Sigmoid colon (tissue), 7 donors: Measurements from ENCODE around the gene RNF6. TPM values are rescaled to one million over a fixed set of nuclear protein-coding genes. Genes with fewer than 3 reads are reported as not detected.

Experiments used
- DNase-seq: peaks from one replicate; pipeline ENCODE4 v3.0.0-alpha.2; 2019
- H3K27ac ChIP-seq, 4 donors: fragments of 200-600 bp; sonication (generic); one replicate each; pipeline ENCODE4 v1.5.1; 2016 to 2019; ENCODE audit warnings: mild to moderate bottlenecking in 1 of 4
- H3K27me3 ChIP-seq, 3 donors: fragments of 200-600 bp; sonication (generic); one replicate each; pipeline ENCODE4 v1.5.1; 2019; ENCODE audit warnings: mild to moderate bottlenecking in 1 of 3
- H3K36me3 ChIP-seq, 4 donors: fragments of 200-600 bp; sonication (generic); one replicate each; pipeline ENCODE4 v1.5.1; 2016 to 2019
- H3K4me1 ChIP-seq, 4 donors: fragments of 200-600 bp; sonication (generic); one replicate each; pipeline ENCODE4 v1.5.1; 2017 to 2019
- H3K4me3 ChIP-seq, 4 donors: fragments of 200-600 bp; sonication (generic); one replicate each; pipeline ENCODE4 v1.5.1; 2017 to 2019; ENCODE audit warnings: mild to moderate bottlenecking in 2 of 4, moderate library complexity in 1 of 4
- H3K9me3 ChIP-seq, 4 donors: fragments of 200-600 bp in 3 of 4; sonication (generic) in 3 of 4; one replicate each; pipeline versions ENCODE4 v1.5.1 to v1.6.1; 2013 to 2019
- CTCF ChIP-seq, 4 experiments: fragments of 450-650 bp in 3 of 4; fragments of 200-600 bp in 1 of 4; IDR thresholded peaks; one replicate each; pipeline ENCODE4 v1.5.1; 2016 to 2019; ENCODE audit warnings: antibody characterized with exemption in 4 of 4, mild to moderate bottlenecking in 3 of 4, moderate library complexity in 2 of 4
- EP300 ChIP-seq, 4 donors: sonication (generic); formaldehyde crosslinking; IDR thresholded peaks; one replicate each; pipeline ENCODE4 v1.6.1; 2017; ENCODE audit warnings: antibody characterized with exemption in 4 of 4
- POLR2A ChIP-seq, 2 donors: fragments of 450-650 bp; IDR thresholded peaks; one replicate each; pipeline ENCODE4 v1.6.1; 2016; ENCODE audit warnings: antibody characterized with exemption in 2 of 2, mild to moderate bottlenecking in 2 of 2, moderate library complexity in 2 of 2
- POLR2AphosphoS5 ChIP-seq, 4 donors: sonication (generic); formaldehyde crosslinking; IDR thresholded peaks; one replicate each; pipeline ENCODE4 v1.6.1; 2017; ENCODE audit warnings: antibody characterized with exemption in 4 of 4
- WGBS, 2 donors: extraction: QIAGEN DNeasy Blood & Tissue Kit; methylation state at CpG; one replicate each; pipeline ENCODE4 v1.1.7; 2013; 5-methylcytosine and 5-hydroxymethylcytosine counted together
- intact Hi-C: fragments of 100-400 bp; cut with DNase I; formaldehyde crosslinking; loops from one replicate; pipeline ENCODE4 v1.15.1; 2023
- polyA plus RNA-seq, 3 donors: library from polyadenylated mRNA; stranded (reverse); fragments of 200-250 nt; gene quantifications; one replicate each; pipeline ENCODE4 v1.2.3, GENCODE V29; 2013
- total RNA-seq, 4 donors: library from RNA; depleted of rRNA; stranded (reverse); fragments of >200 nt; gene quantifications; one replicate each; pipeline ENCODE4 v1.1.0, GENCODE V29; 2016
- donor health status: healthy with polysubstance abuse.
- donor health status: Bipolar disorder and iron deficiency.
- donor health status: healthy.

Gene RNF6
- total and polyA plus RNA-seq, 7 donors = 11.9 to 35.1 (median 20.9) TPM

- WGBS, 2 donors = 0 to 1% methylated on average over 76 of the region's 76 CpGs
- Histone ChIP-seq H3K9me3 (no peaks in the 10 kb centered on the region), H3K4me3 (peak overlapping the region; percentile 43 to 76 (median 60)), H3K4me1 (peaks cover 0 to 11% (median 8%) of the 10 kb centered on the region in 4 donors), H3K27ac (peak overlapping the region; percentile 77 to 87 (median 78)), H3K27me3 (no peaks in the 10 kb centered on the region), H3K36me3 (no peaks in the 10 kb centered on the region)
- peak; percentile 92 for DNase-seq
- no peak for TF ChIP-seq POLR2A (IDR thresholded peaks at IDR 0.05)
- TF ChIP-seq EP300 (IDR thresholded peaks at IDR 0.05) = no peak
- TF ChIP-seq CTCF (IDR thresholded peaks at IDR 0.05) = peak in 2 of 4 experiments; percentile 9 to 27
- peak; percentile 41 to 69 (median 66) for TF ChIP-seq POLR2AphosphoS5 (IDR thresholded peaks at IDR 0.05)
- intact Hi-C loops = loop anchor here (1.0 to 10.0 kb wide), 5 partner anchors 35 to 512 kb away; partner anchors contain the start of genes CDK8 and WASF3
These were observed 35.8 kb downstream of the RNF6 start for GRCh38 chr13:26186118-26186870.

- Histone ChIP-seq H3K4me1 (peaks cover 0 to 11% (median 8%) of the 10 kb centered on the region in 4 donors), H3K4me3 (peak overlapping the region; percentile 43 to 76 (median 60)), H3K36me3 (no peaks in the 10 kb centered on the region), H3K27ac (peak overlapping the region; percentile 77 to 87 (median 78)), H3K27me3 (no peaks in the 10 kb centered on the region), H3K9me3 (no peaks in the 10 kb centered on the region)
- intact Hi-C loops = loop anchor here (1.0 to 10.0 kb wide), 5 partner anchors 35 to 513 kb away; partner anchors contain the start of genes CDK8 and WASF3
- TF ChIP-seq POLR2A (IDR thresholded peaks at IDR 0.05) (no peak), EP300 (IDR thresholded peaks at IDR 0.05) (no peak), POLR2AphosphoS5 (IDR thresholded peaks at IDR 0.05) (no peak), CTCF (IDR thresholded peaks at IDR 0.05) (no peak)
- WGBS, 2 donors = 23 to 37% methylated on average over 8 of the region's 8 CpGs
- DNase-seq = no peak
These were observed 36.4 kb downstream of the RNF6 start for GRCh38 chr13:26185720-26186117.

GRCh38 chr13:26184791-26185250 lies 37.3 kb downstream of the RNF6 start:
- WGBS, 2 donors = 51 to 56% methylated on average over 8 of the region's 8 CpGs
- H3K36me3 ChIP-seq = no peaks in the 10 kb centered on the region
- no peaks in the 10 kb centered on the region for H3K27me3 ChIP-seq
- no peak overlapping the region for H3K4me3 ChIP-seq
- peak; percentile 76 for DNase-seq
- intact Hi-C loops = loop anchor here (1.0 to 10.0 kb wide), 4 partner anchors 67 to 370 kb away; partner anchors contain the start of genes CDK8 and WASF3
- TF ChIP-seq EP300 (IDR thresholded peaks at IDR 0.05) (no peak), CTCF (IDR thresholded peaks at IDR 0.05) (peak; percentile 69 to 90 (median 80))
- H3K4me1 ChIP-seq = peaks cover 0 to 11% (median 8%) of the 10 kb centered on the region in 4 donors
- H3K27ac ChIP-seq = no peak overlapping the region
- H3K9me3 ChIP-seq = no peaks in the 10 kb centered on the region

- 82 to 90% methylated on average over 2 of the region's 2 CpGs for WGBS, 2 donors
These were observed 38.7 kb downstream of the RNF6 start for GRCh38 chr13:26183416-26183815.

GRCh38 chr13:26179344-26179743 lies 42.8 kb downstream of the RNF6 start:
- H3K36me3 ChIP-seq = no peaks in the 10 kb centered on the region
- intact Hi-C loops = no loop called here
- TF ChIP-seq EP300 (IDR thresholded peaks at IDR 0.05) = no peak
- no peak for TF ChIP-seq CTCF (IDR thresholded peaks at IDR 0.05)
- no peak for TF ChIP-seq POLR2A (IDR thresholded peaks at IDR 0.05)
- TF ChIP-seq POLR2AphosphoS5 (IDR thresholded peaks at IDR 0.05) = no peak
- WGBS, 2 donors = 61 to 68% methylated on average over 2 of the region's 2 CpGs
- DNase-seq = no peak
- H3K4me1 ChIP-seq = no peaks in the 10 kb centered on the region
- H3K27me3 ChIP-seq = no peaks in the 10 kb centered on the region
- no peak overlapping the region for H3K27ac ChIP-seq
- no peaks in the 10 kb centered on the region for H3K9me3 ChIP-seq
- H3K4me3 ChIP-seq = no peak overlapping the region

More at GRCh38 chr13:26183416-26183815, 38.7 kb downstream of the RNF6 start:
- TF ChIP-seq POLR2A (IDR thresholded peaks at IDR 0.05) = no peak
- H3K27me3 ChIP-seq = no peaks in the 10 kb centered on the region
- H3K9me3 ChIP-seq = no peaks in the 10 kb centered on the region
- intact Hi-C loops = loop anchor here (10.0 kb wide), 1 partner anchor 371 kb away; the partner anchor contains the start of gene WASF3
- H3K27ac ChIP-seq = no peak overlapping the region
- no peaks in the 10 kb centered on the region for H3K36me3 ChIP-seq
- DNase-seq = no peak
- no peak overlapping the region for H3K4me3 ChIP-seq
- peaks cover 0 to 11% (median 8%) of the 10 kb centered on the region in 4 donors for H3K4me1 ChIP-seq
